Body of pancreas (tissue), 4 donors: ENCODE measurements around the gene SEPTIN5.

Source experiments
- CTCF ChIP-seq, 7 experiments: fragments of 450-650 bp in 4 of 7; fragments of 200-600 bp in 3 of 7; sonication (generic) in 3 of 7; IDR thresholded peaks; one replicate each; pipeline ENCODE4 v1.5.1; 2016 to 2019; ENCODE audit warnings: antibody characterized with exemption in 7 of 7
- POLR2A ChIP-seq, 3 donors: fragments of 450-650 bp; IDR thresholded peaks; one replicate each; pipeline ENCODE4 v1.6.1; 2016; ENCODE audit warnings: antibody characterized with exemption in 3 of 3, mild to moderate bottlenecking in 2 of 3

- TF ChIP-seq CTCF (IDR thresholded peaks at IDR 0.05) (no peak), POLR2A (IDR thresholded peaks at IDR 0.05) (no peak)
Measured at GRCh38 chr22:19727310-19728150, 13.2 kb downstream of the SEPTIN5 start.
